HepG2 (cell line): ENCODE data around the gene TFRC. TPM values are rescaled to one million over a fixed set of nuclear protein-coding genes. Genes with fewer than 3 reads are reported as not detected.

Source experiments
- BHLHE40 ChIP-seq: IDR thresholded peaks from 2 replicates; pipeline ENCODE4 v1.6.1; 2011; ENCODE audit warnings: low read length, improper control_type of control experiment
- FOXJ3 ChIP-seq: sonication (generic); formaldehyde crosslinking; IDR thresholded peaks from 2 replicates; pipeline ENCODE4 v1.4.0; 2020; ENCODE audit warnings: missing genetic modification reagents, mild to moderate bottlenecking, borderline replicate concordance
- JUND ChIP-seq: sonication (generic); formaldehyde crosslinking; IDR thresholded peaks from 2 replicates; pipeline ENCODE4 v1.8.0; 2022; ENCODE audit warnings: mild to moderate bottlenecking, missing genetic modification reagents
- KAT8 ChIP-seq: IDR thresholded peaks from 2 replicates; pipeline ENCODE4 v1.6.1; 2016; ENCODE audit warnings: missing genetic modification reagents, missing compliant biosample characterization
- KLF9 ChIP-seq: IDR thresholded peaks from 2 replicates; pipeline ENCODE4 v1.6.1; 2016; ENCODE audit warnings: low read depth
- NFATC3 ChIP-seq: sonication (generic); formaldehyde crosslinking; IDR thresholded peaks from 2 replicates; pipeline ENCODE4 v1.5.1; 2020; ENCODE audit warnings: mild to moderate bottlenecking, missing genetic modification reagents
- NR2F1 ChIP-seq, 2 experiments: fragments of 450-650 bp in 1 of 2; formaldehyde crosslinking in 1 of 2; IDR thresholded peaks; 2 replicates each; pipeline versions ENCODE4 v1.5.0 to v1.6.1; 2016 to 2020; ENCODE audit warnings: mild to moderate bottlenecking in 1 of 2, missing compliant biosample characterization in 1 of 2, missing genetic modification reagents in 1 of 2, moderate library complexity in 1 of 2
- PPARG ChIP-seq: conservative IDR thresholded peaks from 2 replicates; pipeline ENCODE4 v1.6.1; 2016; ENCODE audit warnings: missing biosample characterization, missing genetic modification reagents
- TAF15 ChIP-seq: fragments of 200-400 bp; formaldehyde crosslinking; IDR thresholded peaks from one replicate; pipeline ENCODE4 v1.6.1; 2018; ENCODE audit warnings: mild to moderate bottlenecking, low read depth, low read length; ENCODE audit not compliant: poor library complexity, severe bottlenecking
- TBP ChIP-seq: sonication (generic); formaldehyde crosslinking; IDR thresholded peaks from 2 replicates; pipeline ENCODE4 v1.5.0; 2020; ENCODE audit warnings: missing genetic modification reagents
- U2AF1 ChIP-seq: fragments of 200-400 bp; formaldehyde crosslinking; optimal IDR thresholded peaks from 2 replicates; pipeline ENCODE3; 2017; ENCODE audit warnings: mild to moderate bottlenecking, low read depth, low read length
- ZFYVE20 ChIP-seq: sonication (generic); formaldehyde crosslinking; IDR thresholded peaks from 2 replicates; pipeline ENCODE4 v1.8.0; 2023; ENCODE audit warnings: low read depth, mild to moderate bottlenecking, moderate library complexity, missing genetic modification reagents, borderline replicate concordance
- ZNF468 ChIP-seq: sonication (generic); formaldehyde crosslinking; IDR thresholded peaks from 2 replicates; pipeline ENCODE4 v1.8.0; 2022; ENCODE audit warnings: mild to moderate bottlenecking, moderate library complexity, missing genetic modification reagents
- ZNF749 ChIP-seq: sonication (generic); formaldehyde crosslinking; IDR thresholded peaks from 2 replicates; pipeline ENCODE4 v1.8.0; 2022; ENCODE audit warnings: mild to moderate bottlenecking, missing genetic modification reagents, moderate library complexity, borderline replicate concordance
- ZNF883 ChIP-seq: sonication (generic); formaldehyde crosslinking; IDR thresholded peaks from 2 replicates; pipeline ENCODE4 v1.5.1; 2020; ENCODE audit warnings: mild to moderate bottlenecking, missing genetic modification reagents; ENCODE audit errors: not compliant biosample characterization
- polyA plus RNA-seq, 8 experiments: library from polyadenylated mRNA; depleted of rRNA in 3 of 8; stranded (reverse) in 7 of 8; unstranded in 1 of 8; fragments of >200 nt; fragmentation: Illumina TruSeq in 4 of 8; extraction: Trizol in 4 of 8; gene quantifications; 2 replicates each; pipeline versions ENCODE4 v1.2.1 to v1.2.3, GENCODE V29; 2011 to 2016; ENCODE audit warnings: low read depth in 4 of 8, missing spikeins in 1 of 8, mixed read lengths in 1 of 8; ENCODE audit not compliant: insufficient read depth in 1 of 8
- total RNA-seq, 5 experiments: library from RNA; depleted of rRNA; stranded (reverse); fragments of >200 nt; fragmentation: Illumina TruSeq; extraction: Trizol; gene quantifications; 2 replicates each; pipeline ENCODE4 v1.2.3, GENCODE V29; 2016; ENCODE audit warnings: low read depth in 1 of 5
- TF ChIP-seq, protein P1 (sequence below): sonication (generic); formaldehyde crosslinking; IDR thresholded peaks from 2 replicates; pipeline ENCODE4 v1.9.0; 2021; ENCODE audit warnings: missing genetic modification reagents, borderline replicate concordance
- TF ChIP-seq, protein P2 (sequence below): sonication (generic); formaldehyde crosslinking; IDR thresholded peaks from 2 replicates; pipeline ENCODE4 v1.8.0; 2023; ENCODE audit warnings: mild to moderate bottlenecking, missing genetic modification reagents
- TF ChIP-seq, protein P3 (sequence below): sonication (generic); formaldehyde crosslinking; IDR thresholded peaks from 2 replicates; pipeline ENCODE4 v1.4.0; 2020; ENCODE audit warnings: mild to moderate bottlenecking, missing genetic modification reagents
- TF ChIP-seq, protein P4 (sequence below): sonication (generic); formaldehyde crosslinking; conservative IDR thresholded peaks from 2 replicates; pipeline ENCODE4 v1.8.0; 2022; ENCODE audit warnings: mild to moderate bottlenecking, moderate library complexity, missing genetic modification reagents

Gene TFRC
- total and polyA plus RNA-seq, 2 of the 13 experiments (the other 11 are each of a cell fraction or from before 2014, with no cell fraction given): 188 to 274 TPM

DNA sequence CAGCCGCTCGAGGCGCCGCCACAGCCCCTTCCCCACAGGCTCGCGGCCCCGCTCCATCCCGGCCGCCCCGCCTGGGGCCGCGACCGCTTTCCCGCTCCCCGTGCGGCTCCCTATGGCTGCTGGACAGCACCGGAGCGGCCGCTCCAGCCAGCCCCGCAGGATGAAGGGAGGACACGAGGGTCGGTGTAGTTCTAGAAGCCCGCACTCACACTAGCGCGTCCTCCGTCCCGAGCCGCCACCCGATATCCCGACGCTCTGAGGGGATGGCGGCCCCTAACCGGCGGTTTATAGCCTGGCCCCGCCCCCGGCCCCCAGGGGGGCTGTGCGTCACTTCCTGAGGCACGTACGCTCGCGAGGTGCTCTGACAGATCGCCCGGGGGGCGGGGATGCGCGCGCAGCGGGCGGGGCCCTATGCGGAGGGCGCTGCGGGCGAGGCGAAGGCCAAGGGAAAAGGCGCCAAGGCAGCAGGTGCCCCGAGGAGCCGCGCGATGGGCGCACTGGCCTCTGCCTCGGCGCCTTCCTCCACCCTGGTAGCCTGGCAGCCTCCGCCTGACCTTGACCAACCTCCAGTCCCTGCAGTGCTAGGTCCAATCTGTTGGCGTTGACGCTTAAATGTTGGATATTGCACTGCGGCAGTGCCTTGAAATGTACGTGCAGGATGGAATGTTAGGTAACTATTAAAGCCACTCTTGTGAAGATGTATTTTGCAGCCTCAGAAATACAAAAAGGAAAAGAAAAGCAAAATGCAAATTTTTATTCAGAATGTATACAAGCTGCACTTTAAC lies at the start of gene TFRC (continued):
- no peak for TF ChIP-seq BHLHE40
- TF ChIP-seq, protein P1, sequence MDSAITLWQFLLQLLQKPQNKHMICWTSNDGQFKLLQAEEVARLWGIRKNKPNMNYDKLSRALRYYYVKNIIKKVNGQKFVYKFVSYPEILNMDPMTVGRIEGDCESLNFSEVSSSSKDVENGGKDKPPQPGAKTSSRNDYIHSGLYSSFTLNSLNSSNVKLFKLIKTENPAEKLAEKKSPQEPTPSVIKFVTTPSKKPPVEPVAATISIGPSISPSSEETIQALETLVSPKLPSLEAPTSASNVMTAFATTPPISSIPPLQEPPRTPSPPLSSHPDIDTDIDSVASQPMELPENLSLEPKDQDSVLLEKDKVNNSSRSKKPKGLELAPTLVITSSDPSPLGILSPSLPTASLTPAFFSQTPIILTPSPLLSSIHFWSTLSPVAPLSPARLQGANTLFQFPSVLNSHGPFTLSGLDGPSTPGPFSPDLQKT (CRISPR knock-in tag): no peak
- no peak for TF ChIP-seq FOXJ3 (CRISPR knock-in tag)
- TF ChIP-seq PPARG (CRISPR knock-in tag): peak; percentile 80
- TF ChIP-seq, protein P2, sequence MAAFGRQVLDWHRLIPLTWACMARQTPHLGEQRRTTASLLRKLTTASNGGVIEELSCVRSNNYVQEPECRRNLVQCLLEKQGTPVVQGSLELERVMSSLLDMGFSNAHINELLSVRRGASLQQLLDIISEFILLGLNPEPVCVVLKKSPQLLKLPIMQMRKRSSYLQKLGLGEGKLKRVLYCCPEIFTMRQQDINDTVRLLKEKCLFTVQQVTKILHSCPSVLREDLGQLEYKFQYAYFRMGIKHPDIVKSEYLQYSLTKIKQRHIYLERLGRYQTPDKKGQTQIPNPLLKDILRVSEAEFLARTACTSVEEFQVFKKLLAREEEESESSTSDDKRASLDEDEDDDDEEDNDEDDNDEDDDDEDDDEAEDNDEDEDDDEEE (CRISPR knock-in tag): peak; percentile 80; the same call in 1 of the 2 replicates
- peak; percentile 90 for TF ChIP-seq ZNF883 (CRISPR knock-in tag)
- TF ChIP-seq NR2F1 (CRISPR knock-in tag; IDR thresholded peaks at IDR 0.05): no peak
- peak; percentile 55; the same call in 1 of the 2 replicates for TF ChIP-seq JUND (CRISPR knock-in tag)
- TF ChIP-seq NFATC3: no peak; the same call in 1 of the 2 replicates
- peak; percentile 90; the same call in 1 of the 2 replicates for TF ChIP-seq KLF9 (CRISPR knock-in tag)
- TF ChIP-seq TAF15: peak; percentile 80
- TF ChIP-seq KAT8 (CRISPR knock-in tag): peak; percentile 87
- TF ChIP-seq ZNF749 (CRISPR knock-in tag): peak; percentile 88; the same call in 1 of the 2 replicates
- peak; percentile 41; the same call in 1 of the 2 replicates for TF ChIP-seq ZFYVE20 (CRISPR knock-in tag)
- TF ChIP-seq, protein P3, sequence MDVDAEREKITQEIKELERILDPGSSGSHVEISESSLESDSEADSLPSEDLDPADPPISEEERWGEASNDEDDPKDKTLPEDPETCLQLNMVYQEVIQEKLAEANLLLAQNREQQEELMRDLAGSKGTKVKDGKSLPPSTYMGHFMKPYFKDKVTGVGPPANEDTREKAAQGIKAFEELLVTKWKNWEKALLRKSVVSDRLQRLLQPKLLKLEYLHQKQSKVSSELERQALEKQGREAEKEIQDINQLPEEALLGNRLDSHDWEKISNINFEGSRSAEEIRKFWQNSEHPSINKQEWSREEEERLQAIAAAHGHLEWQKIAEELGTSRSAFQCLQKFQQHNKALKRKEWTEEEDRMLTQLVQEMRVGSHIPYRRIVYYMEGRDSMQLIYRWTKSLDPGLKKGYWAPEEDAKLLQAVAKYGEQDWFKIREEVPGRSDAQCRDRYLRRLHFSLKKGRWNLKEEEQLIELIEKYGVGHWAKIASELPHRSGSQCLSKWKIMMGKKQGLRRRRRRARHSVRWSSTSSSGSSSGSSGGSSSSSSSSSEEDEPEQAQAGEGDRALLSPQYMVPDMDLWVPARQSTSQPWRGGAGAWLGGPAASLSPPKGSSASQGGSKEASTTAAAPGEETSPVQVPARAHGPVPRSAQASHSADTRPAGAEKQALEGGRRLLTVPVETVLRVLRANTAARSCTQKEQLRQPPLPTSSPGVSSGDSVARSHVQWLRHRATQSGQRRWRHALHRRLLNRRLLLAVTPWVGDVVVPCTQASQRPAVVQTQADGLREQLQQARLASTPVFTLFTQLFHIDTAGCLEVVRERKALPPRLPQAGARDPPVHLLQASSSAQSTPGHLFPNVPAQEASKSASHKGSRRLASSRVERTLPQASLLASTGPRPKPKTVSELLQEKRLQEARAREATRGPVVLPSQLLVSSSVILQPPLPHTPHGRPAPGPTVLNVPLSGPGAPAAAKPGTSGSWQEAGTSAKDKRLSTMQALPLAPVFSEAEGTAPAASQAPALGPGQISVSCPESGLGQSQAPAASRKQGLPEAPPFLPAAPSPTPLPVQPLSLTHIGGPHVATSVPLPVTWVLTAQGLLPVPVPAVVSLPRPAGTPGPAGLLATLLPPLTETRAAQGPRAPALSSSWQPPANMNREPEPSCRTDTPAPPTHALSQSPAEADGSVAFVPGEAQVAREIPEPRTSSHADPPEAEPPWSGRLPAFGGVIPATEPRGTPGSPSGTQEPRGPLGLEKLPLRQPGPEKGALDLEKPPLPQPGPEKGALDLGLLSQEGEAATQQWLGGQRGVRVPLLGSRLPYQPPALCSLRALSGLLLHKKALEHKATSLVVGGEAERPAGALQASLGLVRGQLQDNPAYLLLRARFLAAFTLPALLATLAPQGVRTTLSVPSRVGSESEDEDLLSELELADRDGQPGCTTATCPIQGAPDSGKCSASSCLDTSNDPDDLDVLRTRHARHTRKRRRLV: no peak
- no peak for TF ChIP-seq TBP (CRISPR knock-in tag)
- TF ChIP-seq U2AF1: peak; percentile 88
- no peak for TF ChIP-seq ZNF468
- TF ChIP-seq, protein P4, sequence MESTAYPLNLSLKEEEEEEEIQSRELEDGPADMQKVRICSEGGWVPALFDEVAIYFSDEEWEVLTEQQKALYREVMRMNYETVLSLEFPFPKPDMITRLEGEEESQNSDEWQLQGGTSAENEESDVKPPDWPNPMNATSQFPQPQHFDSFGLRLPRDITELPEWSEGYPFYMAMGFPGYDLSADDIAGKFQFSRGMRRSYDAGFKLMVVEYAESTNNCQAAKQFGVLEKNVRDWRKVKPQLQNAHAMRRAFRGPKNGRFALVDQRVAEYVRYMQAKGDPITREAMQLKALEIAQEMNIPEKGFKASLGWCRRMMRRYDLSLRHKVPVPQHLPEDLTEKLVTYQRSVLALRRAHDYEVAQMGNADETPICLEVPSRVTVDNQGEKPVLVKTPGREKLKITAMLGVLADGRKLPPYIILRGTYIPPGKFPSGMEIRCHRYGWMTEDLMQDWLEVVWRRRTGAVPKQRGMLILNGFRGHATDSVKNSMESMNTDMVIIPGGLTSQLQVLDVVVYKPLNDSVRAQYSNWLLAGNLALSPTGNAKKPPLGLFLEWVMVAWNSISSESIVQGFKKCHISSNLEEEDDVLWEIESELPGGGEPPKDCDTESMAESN (CRISPR knock-in tag): peak; percentile 87
